Gastrocnemius medialis (tissue), 4 donors: ENCODE data around the gene RPS27L. TPM values are rescaled to one million over a fixed set of nuclear protein-coding genes. Genes with fewer than 3 reads are reported as not detected.

Experiments used
- total RNA-seq, 4 donors: library from RNA; depleted of rRNA; stranded (reverse); fragments of >200 nt; gene quantifications; one replicate each; pipeline versions ENCODE4 v1.1.0 to v1.2.3, GENCODE V29; 2016

RPS27L gene
- total RNA-seq, 4 donors from 2014 or later: 53.0 to 145 (median 78.0) TPM

Other genes starting within 250 kb of the RPS27L start
- 1,000 to 10,000 TPM in 1 of 4 donors, 100 to 1,000 TPM in 3; 656 to 1,383 (median 909) TPM for gene TPM1, start 114.7 kb downstream of the RPS27L start, total RNA-seq
- gene LACTB, start 35.6 kb downstream of the RPS27L start, total RNA-seq: 10 to 100 TPM; 35.4 to 41.1 (median 38.6) TPM
- 10 to 100 TPM in 2 of 4 donors, 1 to 10 TPM in 2; 7.2 to 33.4 (median 14.3) TPM for gene RAB8B, start 32.1 kb upstream of the RPS27L start, total RNA-seq
- gene APH1B, start 120.1 kb upstream of the RPS27L start, total RNA-seq: 1 to 10 TPM; 2.4 to 5.6 (median 2.9) TPM
- gene CA12, start 224.4 kb upstream of the RPS27L start, total RNA-seq: 1 to 10 TPM in 1 of 4 donors, under 1 TPM in 1, not detected in 2; 0.10 to 1.7 TPM